ENCODE data around the gene EIF5B.

GRCh38 chr2:99388892-99389291 lies 51.7 kb downstream of the EIF5B start:
- TF ChIP-seq CTCF (conservative IDR thresholded peaks at IDR 0.05; ENCODE audit: low read depth, low read length): no peak
- TF ChIP-seq EZH2 (IDR thresholded peaks at IDR 0.05; ENCODE audit: borderline replicate concordance, low read depth, low read length, poor library complexity, severe bottlenecking): no peak
